ENCODE data around the gene HARBI1.

GRCh38 chr11:46639197-46639839, 22.3 kb upstream of the HARBI1 start:
- no peak for TF ChIP-seq CTCF (IDR thresholded peaks at IDR 0.05; ENCODE audit: low read depth, low read length, poor library complexity, severe bottlenecking)
- TF ChIP-seq EZH2phosphoT487 (IDR thresholded peaks at IDR 0.05; ENCODE audit: borderline replicate concordance, low read length) = no peak

Measured in DOHH2 (cell line).